Right lobe of liver (tissue), 6 donors: ENCODE measurements around the gene NEURL2. TPM values are rescaled to one million over a fixed set of nuclear protein-coding genes. Genes with fewer than 3 reads are reported as not detected.

ENCODE experiments used
- ATAC-seq, 4 donors: fragments of 200-7000 bp; cut with Tn5 transposase; one replicate each; pipeline ENCODE4 v1.9.1; 2020; ENCODE audit warnings: mild to moderate bottlenecking in 4 of 4, moderate library complexity in 4 of 4
- DNase-seq, 3 donors: peaks; one replicate each; pipeline ENCODE4 v3.0.0-alpha.2; 2020
- H3K27ac ChIP-seq, 3 donors: fragments of 200-600 bp; one replicate each; pipeline ENCODE4 v1.8.0; 2022
- H3K27me3 ChIP-seq, 2 donors: fragments of 200-600 bp; one replicate each; pipeline ENCODE4 v1.8.0; 2022
- H3K36me3 ChIP-seq, 4 donors: fragments of 200-600 bp; sonication (generic) in 1 of 4; one replicate each; pipeline versions ENCODE4 v1.5.1 to v1.8.0; 2017 to 2022; ENCODE audit warnings: control low read depth in 1 of 4
- H3K4me1 ChIP-seq, 4 donors: fragments of 200-600 bp; sonication (generic) in 1 of 4; one replicate each; pipeline versions ENCODE4 v1.5.1 to v1.8.0; 2017 to 2022; ENCODE audit warnings: control low read depth in 1 of 4
- H3K4me3 ChIP-seq, 3 donors: fragments of 200-600 bp; one replicate each; pipeline ENCODE4 v1.8.0; 2022
- H3K9me3 ChIP-seq, 4 donors: fragments of 200-600 bp; sonication (generic) in 1 of 4; one replicate each; pipeline versions ENCODE4 v1.5.1 to v1.8.0; 2017 to 2022; ENCODE audit warnings: control low read depth in 1 of 4
- POLR2A ChIP-seq: fragments of 450-650 bp; IDR thresholded peaks from one replicate; pipeline ENCODE4 v1.6.1; 2017; ENCODE audit warnings: antibody characterized with exemption, mild to moderate bottlenecking
- WGBS: methylation state at CpG from one replicate; pipeline ENCODE4 v1.1.6; 2018; ENCODE audit warnings: low coverage, low lambda C conversion rate; ENCODE audit not compliant: insufficient coverage; ENCODE audit errors: missing lambda C conversion rate; 5-methylcytosine and 5-hydroxymethylcytosine counted together
- intact Hi-C, 2 donors: fragments of 100-400 bp; cut with DNase I; formaldehyde crosslinking; loops; one replicate each; pipeline versions ENCODE4 v1.11.2 to v1.14.1; 2022
- total RNA-seq, 6 experiments: library from RNA; depleted of rRNA in 2 of 6; stranded (reverse); fragments of >200 nt in 2 of 6; fragmentation: NEBNext Ultra II Directional in 3 of 6; extraction: Animal tissue kit (Norgen Biotek cat#: 25700) in 3 of 6; gene quantifications; one replicate each; pipeline versions ENCODE4 v1.1.0 to v1.2.4, GENCODE V29; 2016 to 2023
- TF ChIP-seq, protein P1 (sequence below), 4 donors: fragments of 200-600 bp in 3 of 4; fragments of 450-650 bp in 1 of 4; IDR thresholded peaks; one replicate each; pipeline versions ENCODE4 v1.5.1 to v1.8.0; 2016 to 2022; ENCODE audit warnings: antibody characterized with exemption in 4 of 4, mild to moderate bottlenecking in 2 of 4
- donor health status: DM: no; HTN: yes; CAD: no.
- donor health status: DM: no; HTN: no; CAD: no.
- donor health status: DM: no; HTN: no; CAD: no.
- donor health status: DM: no; HTN: yes; CAD: no.
- donor health status: DM: no; HTN: yes; CAD: no.

Gene NEURL2
- total RNA-seq, 6 experiments from 2014 or later, result 3.6 to 8.8 (median 5.4) TPM

DNA sequence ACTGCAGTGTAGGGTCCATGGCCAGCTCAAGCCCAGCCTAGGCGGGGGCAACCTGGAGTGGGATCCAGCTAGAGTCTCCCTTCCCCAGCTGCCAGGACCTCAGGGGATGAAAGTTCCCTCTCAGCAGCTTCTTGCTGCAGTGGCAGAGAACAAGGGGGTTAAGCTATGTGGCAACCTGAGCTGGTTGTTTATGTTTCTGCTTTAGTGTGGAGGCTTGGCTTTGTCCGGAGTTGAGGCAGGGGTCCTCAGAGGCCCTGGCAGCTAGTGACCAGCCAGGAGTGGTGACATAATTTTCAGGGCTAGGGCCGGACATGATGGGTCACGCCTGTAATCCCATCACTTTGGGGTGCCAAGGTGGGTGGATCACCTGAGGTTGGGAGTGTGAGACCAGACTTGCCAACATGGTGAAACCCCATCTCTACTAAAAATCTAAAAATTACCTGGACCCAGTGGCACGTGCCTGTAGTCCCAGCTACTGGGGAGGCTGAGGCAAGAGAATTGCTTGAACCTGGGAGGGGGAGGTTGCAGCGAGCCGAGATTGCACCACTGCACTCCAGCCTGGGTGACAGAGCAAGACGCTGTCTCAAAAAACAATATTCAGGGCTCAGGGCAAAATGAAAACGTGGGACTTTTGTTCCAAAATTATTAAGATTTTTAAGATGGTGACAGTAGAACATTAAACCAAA is 35.0 kb upstream of the NEURL2 start:
- no peak for ATAC-seq

DNA sequence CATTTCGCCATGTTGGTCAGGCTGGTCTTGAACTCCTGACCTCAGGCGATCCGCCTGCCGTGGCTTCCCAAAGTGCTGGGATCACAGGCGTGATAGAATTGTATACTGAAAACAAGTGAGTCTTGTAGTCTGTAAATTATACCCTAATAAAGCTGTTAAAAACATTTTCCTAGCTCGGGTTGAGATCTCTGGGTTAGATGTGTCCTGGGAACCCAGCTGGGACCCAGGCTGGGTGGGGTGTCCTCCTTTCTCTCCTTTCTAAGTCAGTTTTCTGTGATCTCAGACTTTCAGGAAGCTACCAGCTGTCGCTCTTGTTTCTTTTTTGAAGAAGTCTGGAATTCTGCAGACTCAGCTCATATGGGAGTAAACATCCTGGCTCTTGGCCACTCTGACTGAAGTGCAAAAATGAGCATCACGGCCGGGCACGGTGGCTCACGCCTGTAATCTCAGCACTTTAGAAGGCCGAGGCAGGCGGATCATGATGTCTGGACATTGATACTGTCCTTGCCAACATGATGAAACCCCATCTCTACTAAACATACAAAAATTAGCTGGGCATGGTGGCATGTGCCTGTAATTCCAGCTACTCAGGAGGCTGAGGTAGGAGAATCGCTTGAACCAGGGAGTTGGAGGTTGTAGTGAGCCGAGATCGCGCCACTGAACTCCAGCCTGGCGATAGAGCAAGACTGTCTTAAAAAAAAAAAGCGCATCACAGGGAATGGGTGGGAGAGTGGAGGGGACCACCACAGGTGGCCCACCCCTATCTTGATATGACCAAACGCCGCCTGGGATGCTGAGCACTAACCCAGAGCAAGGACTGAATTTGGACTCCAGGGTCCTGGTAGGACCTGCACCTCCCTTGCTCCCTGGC is 33.6 kb upstream of the NEURL2 start:
- H3K27ac ChIP-seq, result peak overlapping the region; percentile 75 to 79 (median 78)
- peaks cover 0 to 15% (median 7%) of the 10 kb centered on the region in 4 donors for H3K4me1 ChIP-seq
- no peak for DNase-seq
- intact Hi-C loops, result no loop called here
- 33% methylated on average over 21 of the region's 21 CpGs for WGBS
- no peaks in the 10 kb centered on the region for H3K9me3 ChIP-seq
- no peaks in the 10 kb centered on the region for H3K27me3 ChIP-seq
- peak overlapping the region in 2 of 3 donors; percentile 19 to 21 for H3K4me3 ChIP-seq
- TF ChIP-seq, protein P1, sequence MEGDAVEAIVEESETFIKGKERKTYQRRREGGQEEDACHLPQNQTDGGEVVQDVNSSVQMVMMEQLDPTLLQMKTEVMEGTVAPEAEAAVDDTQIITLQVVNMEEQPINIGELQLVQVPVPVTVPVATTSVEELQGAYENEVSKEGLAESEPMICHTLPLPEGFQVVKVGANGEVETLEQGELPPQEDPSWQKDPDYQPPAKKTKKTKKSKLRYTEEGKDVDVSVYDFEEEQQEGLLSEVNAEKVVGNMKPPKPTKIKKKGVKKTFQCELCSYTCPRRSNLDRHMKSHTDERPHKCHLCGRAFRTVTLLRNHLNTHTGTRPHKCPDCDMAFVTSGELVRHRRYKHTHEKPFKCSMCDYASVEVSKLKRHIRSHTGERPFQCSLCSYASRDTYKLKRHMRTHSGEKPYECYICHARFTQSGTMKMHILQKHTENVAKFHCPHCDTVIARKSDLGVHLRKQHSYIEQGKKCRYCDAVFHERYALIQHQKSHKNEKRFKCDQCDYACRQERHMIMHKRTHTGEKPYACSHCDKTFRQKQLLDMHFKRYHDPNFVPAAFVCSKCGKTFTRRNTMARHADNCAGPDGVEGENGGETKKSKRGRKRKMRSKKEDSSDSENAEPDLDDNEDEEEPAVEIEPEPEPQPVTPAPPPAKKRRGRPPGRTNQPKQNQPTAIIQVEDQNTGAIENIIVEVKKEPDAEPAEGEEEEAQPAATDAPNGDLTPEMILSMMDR (IDR thresholded peaks at IDR 0.05), result no peak
- no peak for TF ChIP-seq POLR2A
- H3K36me3 ChIP-seq, result no peaks in the 10 kb centered on the region
- peak; percentile 73 to 80 (median 78) for ATAC-seq

More for the DNA sequence above, 35.0 kb upstream of the NEURL2 start:
- intact Hi-C loops, result no loop called here
- no peaks in the 10 kb centered on the region for H3K36me3 ChIP-seq
- no peaks in the 10 kb centered on the region for H3K27me3 ChIP-seq
- 52% methylated on average over 9 of the region's 9 CpGs for WGBS
- H3K27ac ChIP-seq, result no peak overlapping the region
- H3K9me3 ChIP-seq, result no peaks in the 10 kb centered on the region
- no peak for DNase-seq
- no peak overlapping the region for H3K4me3 ChIP-seq
- peaks cover 0 to 15% (median 5%) of the 10 kb centered on the region in 4 donors for H3K4me1 ChIP-seq
- TF ChIP-seq, protein P1 (IDR thresholded peaks at IDR 0.05), result no peak
- TF ChIP-seq POLR2A, result no peak

DNA sequence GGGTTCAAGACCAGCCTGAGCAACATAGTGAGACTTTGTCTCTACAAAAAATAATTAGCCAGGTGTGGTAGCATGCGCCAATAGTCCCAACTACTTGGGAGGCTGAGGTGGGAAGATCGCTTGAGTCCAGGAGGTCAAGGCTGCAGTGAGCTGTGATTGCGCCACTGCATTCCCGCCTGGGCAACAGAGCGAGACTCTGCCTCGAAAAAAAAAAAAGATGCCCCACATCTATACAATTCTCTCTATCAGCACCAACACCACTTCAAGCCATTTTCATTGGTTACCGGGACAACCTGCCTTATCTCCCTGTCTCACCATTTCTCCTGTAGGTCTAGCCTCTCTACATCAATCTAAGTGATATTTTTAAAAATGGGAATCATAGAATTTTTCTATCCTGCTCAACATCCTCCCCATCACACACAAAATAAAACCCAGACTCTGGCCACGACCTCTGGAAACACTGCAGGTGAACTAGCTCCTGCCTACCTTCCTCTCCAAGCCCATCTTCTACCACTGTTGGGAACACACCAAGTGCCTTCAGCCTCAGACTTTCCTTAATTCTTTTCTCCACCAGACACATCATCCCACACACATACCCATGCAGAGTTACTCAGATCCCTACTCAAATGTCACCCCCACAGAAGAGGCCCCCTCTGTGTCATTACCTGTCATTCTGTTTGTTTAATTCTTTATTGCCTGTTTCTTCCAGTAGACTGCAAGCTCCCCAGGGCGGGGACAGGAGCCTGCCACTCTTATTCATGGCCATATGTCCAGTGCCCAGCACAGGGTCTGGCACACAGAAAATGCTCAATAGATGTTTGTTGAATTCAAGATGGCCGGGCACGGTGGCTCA is 30.6 kb upstream of the NEURL2 start:
- no peak overlapping the region for H3K4me3 ChIP-seq
- WGBS, result 46% methylated on average over 11 of the region's 11 CpGs
- DNase-seq (no peak), ATAC-seq (no peak)
- H3K27ac ChIP-seq, result no peak overlapping the region
- intact Hi-C loops, result no loop called here
- H3K9me3 ChIP-seq, result no peaks in the 10 kb centered on the region
- no peak for TF ChIP-seq POLR2A
- TF ChIP-seq, protein P1 (IDR thresholded peaks at IDR 0.05), result no peak
- no peaks in the 10 kb centered on the region for H3K27me3 ChIP-seq
- peaks cover 0 to 14% (median 5%) of the 10 kb centered on the region in 4 donors for H3K4me1 ChIP-seq
- no peaks in the 10 kb centered on the region for H3K36me3 ChIP-seq
